Prostate gland (tissue), 2 donors: ENCODE results near the gene COL5A1.

Experiments used
- CTCF ChIP-seq, 4 experiments: fragments of 200-600 bp in 2 of 4; fragments of 450-650 bp in 2 of 4; sonication (generic) in 2 of 4; IDR thresholded peaks; 1 replicate in 3 of 4; 2 replicates in 1 of 4; pipeline ENCODE4 v1.5.1; 2016 to 2019; ENCODE audit warnings: antibody characterized with exemption in 4 of 4, mild to moderate bottlenecking in 2 of 4, moderate library complexity in 2 of 4
- POLR2A ChIP-seq: fragments of 450-650 bp; IDR thresholded peaks from one replicate; pipeline ENCODE4 v1.6.1; 2016; ENCODE audit warnings: antibody characterized with exemption, mild to moderate bottlenecking

- TF ChIP-seq CTCF (IDR thresholded peaks at IDR 0.05) (no peak), POLR2A (no peak)
Observed at GRCh38 chr9:134732392-134733110, 90.9 kb downstream of the COL5A1 start.
